ENCODE results near the gene PPP1R12C.
"Not testable (repeated sequence)": the region's sequence is repeated elsewhere in the genome, so short reads cannot be mapped to it uniquely, and the experiment has no call there.

PPP1R12C gene

DNA sequence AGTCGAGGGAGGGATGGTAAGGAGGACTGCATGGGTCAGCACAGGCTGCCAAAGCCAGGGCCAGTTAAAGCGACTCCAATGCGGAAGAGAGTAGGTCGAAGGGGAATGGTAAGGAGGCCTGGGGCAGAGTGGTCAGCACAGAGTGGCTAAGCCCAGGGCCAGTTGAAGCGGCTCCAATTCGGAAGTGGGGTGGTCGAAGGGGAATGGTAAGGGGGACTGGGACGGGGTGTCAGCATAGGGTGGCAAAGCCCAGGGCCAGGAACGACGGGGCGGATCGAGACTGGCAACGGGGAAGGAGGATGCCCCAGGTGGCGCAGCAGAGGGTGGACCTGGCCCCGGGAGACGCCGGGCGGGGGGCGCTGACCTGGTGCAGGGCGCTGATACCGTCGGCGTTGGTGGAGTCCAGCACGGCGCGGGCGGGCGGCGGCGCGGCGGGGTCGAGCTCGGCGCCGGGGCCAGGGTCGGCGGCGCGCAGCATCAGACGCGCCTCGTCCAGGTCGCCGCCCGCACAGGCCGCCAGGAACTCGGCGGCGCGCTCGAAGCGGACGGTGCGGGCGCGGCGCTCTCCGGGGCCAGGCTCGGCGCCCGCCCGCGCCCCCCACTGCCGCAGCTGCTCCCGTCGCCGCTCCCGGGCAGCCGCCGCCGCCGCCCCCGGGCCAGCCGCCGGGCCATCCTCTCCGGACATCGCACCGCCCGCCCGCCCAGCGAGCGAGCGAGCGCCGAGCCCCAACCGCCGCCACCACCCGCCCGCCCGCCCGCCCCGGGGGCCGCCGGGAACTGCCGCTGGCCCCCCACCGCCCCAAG, at the start of gene PPP1R12C:
Gene PPP1R12C (minus strand): TSS at position 779 of the 804 bp plus-strand sequence. CDS start 94 bp downstream, at position 685.
- no peak for DNase-seq
- in situ Hi-C loops (cut with MboI; ENCODE audit: low pct_unique_long_range_greater_than_20kb, low sequenced_read_pairs): no loop called here

DNA sequence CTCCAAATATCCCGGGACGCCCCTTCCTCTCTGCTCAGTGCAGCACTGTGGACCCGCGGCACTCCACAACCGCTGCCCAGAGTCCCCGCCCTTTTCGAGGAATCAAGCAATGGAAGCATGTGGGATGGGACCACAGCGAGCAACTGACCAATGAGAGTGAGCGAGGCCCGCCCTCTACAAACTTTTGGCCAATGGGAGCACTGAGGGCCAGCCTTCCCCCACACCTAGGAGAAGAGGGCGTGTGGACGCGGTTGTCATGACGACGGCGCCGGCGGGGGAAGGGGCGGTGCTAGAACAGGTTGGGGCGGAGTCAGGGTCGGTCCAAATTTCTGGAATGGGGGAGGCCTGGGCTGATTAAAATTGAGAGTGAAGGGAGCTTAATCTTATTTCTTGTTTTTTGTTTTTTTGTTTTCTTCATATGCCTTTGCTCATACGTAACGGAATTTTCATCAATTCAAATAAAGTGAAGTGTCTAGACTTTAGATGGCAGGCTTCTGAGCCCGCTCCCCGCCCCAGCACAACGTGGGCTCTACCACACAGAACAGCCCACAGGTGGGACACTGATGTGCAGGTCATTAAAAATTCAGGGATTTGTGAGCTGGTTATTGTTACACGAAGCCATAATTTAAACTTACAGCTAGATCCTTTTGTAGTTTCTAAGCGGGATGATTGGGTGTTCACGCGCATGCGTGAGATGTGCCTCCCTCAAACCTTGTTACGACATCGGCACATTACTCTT, 49.3 kb upstream of the PPP1R12C start, which contains the start of gene DNAAF3:
Gene DNAAF3 (minus strand): TSS at position 84 of the 739 bp plus-strand sequence. CDS start 200 bp downstream, outside the sequence.
- peak; percentile 98 for DNase-seq
- in situ Hi-C loops (cut with MboI; ENCODE audit: low pct_unique_long_range_greater_than_20kb, low sequenced_read_pairs): no loop called here

DNA sequence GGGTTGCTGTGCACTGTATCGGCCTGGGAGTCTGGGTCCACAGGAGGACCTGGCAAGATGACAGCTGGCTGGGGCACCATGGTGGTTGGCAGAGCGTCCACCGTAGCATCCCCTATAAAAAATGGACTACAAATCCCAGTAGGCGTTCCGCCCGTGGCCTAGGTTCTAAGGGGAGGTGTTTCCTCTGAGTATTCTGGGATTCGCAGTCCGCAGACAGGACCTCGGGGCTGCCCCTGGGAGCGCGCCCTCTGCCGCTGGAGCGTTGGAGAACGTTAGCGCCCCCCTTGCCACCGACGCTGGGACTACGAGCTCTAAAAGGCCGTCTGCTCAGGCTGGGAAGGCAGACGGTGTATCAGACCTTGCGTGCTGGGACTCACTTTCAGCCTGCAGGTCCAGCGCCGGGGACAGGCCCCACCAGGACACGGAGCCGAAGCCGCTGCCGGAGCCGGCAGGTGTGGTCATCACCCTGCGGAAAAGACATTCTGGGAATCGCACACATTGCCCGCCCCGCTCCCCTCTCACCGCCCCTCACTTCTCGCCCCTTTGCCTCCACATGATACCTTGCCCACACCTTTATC, 48.6 kb upstream of the PPP1R12C start:
- in situ Hi-C loops (cut with MboI; ENCODE audit: low pct_unique_long_range_greater_than_20kb, low sequenced_read_pairs): no loop called here
- DNase-seq: peak; percentile 88

DNA sequence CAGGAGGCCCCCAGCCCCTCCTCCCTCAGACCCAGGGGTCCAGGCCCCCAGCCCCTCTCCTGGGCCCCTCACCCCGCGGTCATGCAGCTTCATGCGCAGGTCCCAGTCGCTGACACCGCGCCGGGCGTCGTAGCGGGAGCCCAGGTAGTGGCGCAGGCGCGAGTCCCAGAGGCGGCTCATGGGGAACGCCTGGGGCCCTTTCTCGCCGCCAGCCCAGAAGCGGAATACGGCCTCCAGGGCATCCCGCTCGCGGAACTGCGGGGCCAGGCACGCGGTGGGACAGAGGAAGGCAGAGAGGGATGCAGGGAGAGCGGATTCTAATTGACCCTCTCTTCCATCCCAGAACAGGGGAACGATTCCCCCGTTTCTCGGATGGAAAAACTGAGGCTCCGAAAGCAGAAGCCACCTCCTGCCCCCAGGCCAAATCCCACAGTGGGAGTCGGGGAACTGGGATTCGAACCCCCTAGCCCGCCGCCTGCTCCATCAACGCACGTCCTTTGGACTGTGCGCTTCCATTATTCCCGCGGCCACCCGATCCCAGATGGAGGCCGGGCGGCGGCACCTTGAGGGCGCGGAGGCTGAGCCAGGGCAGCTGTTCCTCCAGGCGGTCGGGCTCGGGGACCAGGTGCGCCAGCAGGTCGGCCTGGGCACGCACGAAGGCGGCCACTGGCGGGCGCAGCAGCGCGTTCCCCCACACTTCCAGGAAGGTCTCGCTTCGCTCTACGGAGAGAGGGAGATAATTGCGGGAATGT, 44.3 kb upstream of the PPP1R12C start:
- DNase-seq: no peak
- in situ Hi-C loops (cut with MboI; ENCODE audit: low pct_unique_long_range_greater_than_20kb, low sequenced_read_pairs): no loop called here

DNA sequence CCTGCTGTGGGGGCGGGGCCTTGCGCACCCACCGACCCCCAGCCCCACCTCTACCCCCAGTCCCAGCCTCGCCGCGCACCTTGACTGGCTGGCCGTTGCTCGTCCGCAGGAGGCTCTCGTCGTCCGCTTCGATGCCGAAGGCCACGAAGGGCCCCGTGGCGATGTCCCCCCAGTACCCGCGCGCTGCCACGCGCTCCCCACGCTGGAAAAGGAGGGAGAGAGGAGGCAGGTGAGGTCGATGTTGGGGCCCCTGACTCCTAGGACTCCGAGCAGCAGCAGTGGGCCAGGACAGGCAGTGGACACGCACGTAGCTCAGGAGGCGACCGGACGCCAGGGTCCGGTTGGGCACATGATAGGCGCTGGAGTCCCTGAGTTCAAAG, 43.5 kb upstream of the PPP1R12C start:
- no peak for DNase-seq
- in situ Hi-C loops (cut with MboI; ENCODE audit: low pct_unique_long_range_greater_than_20kb, low sequenced_read_pairs): no loop called here

DNA sequence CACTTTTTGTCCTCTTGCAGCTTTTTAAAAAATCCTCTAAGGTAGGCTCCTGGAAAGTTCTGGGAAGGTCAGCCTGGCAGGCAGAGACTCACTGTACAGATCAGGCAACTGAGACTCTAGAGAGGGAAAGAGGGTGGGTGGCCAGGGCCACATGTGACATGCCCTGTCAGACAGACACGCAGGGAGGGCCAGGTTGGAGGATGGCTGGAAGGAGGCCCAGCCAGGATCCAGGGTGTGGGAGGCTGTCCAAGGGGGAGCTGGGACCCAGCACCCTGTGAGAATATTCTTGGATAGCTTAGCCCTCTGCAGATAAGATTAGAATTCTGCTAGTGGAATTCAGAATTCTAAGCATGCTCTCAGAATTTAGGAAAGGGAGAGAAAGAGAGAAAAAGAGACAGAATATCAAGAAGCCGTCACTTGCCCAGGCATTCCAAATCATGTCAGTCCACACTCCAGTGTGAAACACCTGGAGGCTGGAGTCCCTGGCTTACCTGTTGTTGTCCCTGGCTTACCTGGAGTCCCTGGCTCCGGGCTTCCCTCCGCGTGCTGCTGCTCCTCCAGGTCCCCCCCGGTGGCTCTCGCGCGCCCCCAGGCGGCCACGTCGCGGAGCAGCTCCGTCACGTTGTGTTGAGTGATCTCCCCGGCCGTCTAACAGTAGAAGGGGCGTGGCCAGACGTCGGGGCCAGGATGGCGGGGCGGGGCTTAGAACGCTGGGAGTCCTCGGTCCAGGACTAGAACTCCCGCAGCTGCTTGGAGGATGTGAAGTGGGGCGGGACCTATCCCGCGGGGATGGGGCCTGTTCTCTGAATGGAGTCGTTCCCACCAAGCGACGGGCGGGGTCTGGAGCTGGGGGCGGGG, 42.9 kb upstream of the PPP1R12C start:
- in situ Hi-C loops (cut with MboI; ENCODE audit: low pct_unique_long_range_greater_than_20kb, low sequenced_read_pairs): no loop called here
- DNase-seq: peak; percentile 95

DNA sequence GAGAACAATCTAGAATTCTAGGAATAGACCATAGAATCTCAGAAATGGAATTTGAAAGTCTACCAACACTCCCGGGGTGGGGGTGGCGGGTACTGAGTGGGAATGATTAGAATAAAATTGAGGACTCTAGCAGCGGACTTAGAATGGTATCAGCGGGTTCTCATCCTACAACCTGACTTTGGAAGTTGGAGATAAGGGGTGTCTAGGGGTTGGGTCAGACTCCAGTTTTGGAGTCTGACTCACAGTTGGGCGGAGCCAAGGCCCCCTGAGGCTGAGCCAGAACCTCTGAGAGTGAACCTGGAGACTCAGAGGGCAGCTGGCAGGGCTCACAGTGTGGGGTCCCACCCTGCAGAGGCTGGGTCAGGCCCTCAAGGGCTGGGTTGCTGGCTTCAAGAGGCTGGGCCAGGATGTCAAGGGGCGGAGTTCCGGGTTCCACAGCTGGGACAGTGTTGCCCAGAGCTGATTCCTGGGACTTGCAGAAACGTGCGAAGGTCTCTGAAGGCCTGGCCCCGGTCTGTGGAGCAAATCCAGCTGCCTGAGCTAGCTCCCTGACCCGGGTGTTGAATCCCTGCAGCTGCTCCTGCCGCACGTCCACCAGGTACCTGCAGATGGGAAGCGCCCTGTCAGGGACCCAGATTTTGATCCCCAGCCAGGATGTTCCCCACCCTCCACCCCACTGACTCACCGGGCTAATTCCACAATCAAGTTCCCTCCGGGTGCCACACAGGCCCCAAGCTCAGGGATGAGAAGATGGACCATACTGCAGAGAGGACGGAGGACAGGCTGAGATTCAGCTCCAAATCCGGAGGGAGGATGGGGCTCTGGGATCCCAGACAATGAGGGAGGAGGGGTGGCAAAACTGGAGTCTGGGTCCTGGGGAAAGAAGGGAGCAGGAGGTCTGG, 41.7 kb upstream of the PPP1R12C start:
- DNase-seq: no peak
- in situ Hi-C loops (cut with MboI; ENCODE audit: low pct_unique_long_range_greater_than_20kb, low sequenced_read_pairs): no loop called here

DNA sequence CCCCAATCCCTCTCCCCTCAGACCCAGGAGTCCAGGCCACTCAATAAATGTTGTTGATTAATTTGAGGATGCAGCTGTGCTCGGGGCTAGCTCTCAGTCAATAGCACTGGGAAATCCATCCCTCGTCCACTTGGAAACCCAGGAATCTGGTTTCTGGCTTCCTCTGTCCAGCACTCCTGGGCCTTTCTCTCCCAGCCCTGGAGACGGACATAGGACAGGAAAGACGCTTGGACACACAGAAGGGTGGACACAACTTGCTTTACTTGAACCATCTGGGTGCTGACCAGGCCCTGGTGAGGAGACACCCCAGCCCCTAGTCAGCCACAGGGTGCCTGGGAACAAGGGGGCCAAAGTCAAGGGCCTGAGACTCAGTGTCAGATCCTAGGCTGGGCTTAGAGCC, 41.0 kb upstream of the PPP1R12C start:
- DNase-seq: no peak
- in situ Hi-C loops (cut with MboI; ENCODE audit: low pct_unique_long_range_greater_than_20kb, low sequenced_read_pairs): no loop called here

DNA sequence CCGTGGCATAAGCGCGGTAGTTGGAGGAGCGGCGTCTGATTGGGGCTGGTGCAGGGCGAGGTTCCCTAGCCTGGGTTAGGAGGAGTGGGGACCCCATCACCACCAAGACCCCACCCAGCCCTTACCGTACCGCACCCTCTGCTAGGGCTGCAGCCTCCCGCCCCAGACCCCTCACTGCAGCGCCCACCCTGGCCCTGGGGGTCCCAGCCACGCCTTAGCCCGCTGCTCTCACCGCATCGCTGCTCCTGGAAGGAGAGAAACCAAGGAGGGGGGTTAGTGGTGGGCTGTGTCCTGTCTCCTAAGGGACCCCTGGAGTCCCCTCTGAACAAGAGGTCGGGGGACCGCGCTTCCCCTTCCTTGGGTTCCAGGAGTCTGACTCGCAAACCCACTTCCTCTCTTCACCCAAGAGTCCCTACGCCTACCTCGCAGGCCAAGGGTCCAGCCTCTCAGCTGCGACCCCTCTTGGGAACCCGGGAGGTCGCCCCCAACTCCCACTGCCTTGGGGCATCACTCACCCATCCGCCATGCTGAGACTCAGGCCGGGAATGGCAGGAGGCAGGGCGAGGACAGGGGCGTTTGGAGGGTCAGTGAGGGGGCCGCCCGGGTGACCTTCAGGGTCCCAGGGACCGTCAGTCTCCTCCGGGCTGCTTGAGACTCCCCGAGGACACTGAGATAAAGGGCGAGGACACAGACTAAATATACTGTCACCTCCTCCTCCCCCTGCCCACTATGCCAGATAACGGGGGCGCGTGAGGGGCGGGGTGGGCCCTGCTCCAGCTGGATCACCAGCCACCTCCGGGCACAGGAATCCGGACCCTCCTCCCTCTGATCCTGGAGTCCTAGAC, 39.8 kb upstream of the PPP1R12C start, which contains the start of gene TNNI3:
Gene TNNI3 (minus strand): TSS at position 669 of the 845 bp plus-strand sequence. CDS start 143 bp downstream, at position 526.
- in situ Hi-C loops (cut with MboI; ENCODE audit: low pct_unique_long_range_greater_than_20kb, low sequenced_read_pairs): no loop called here
- DNase-seq: no peak

DNA sequence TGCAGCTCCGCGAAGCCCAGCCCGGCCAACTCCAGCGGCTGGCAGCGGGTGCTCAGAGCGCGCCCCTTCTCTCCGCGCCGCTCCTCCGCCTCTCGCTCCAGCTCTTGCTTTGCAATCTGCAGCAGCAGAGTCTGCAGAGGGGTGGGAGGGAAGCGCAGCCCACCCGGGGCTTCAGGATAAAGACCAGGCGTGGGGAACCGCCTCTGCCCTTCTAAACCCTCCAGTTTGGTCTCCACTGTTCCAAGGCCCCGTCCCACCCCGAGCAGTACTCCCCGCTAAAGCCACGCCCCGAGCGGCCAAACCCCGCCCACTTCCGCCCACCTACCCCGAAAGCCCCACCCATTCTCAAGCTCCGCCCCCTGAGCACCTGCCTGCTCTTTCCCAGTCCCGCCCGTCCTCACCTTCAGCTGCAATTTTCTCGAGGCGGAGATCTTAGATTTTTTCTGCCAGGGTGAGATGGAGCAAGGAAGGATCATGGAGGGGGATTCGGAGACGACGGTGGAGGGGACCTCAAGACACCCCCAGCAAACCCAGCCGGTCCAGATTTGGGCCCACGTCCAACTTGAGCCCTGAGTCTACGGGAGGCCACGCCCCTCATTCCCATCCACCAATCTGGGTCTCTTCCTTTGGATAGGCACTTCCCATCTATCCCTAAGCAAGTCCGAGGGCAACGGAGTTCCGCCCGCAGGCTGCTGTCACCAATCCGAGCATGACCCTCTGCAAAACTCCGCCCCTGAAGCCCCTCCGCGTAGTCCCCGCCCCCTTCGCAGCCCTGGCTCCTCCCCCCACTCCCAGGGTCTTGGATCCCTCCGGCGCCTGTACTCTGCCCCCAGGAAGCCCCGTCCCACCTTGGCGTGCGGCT, 39.0 kb upstream of the PPP1R12C start:
- in situ Hi-C loops (cut with MboI; ENCODE audit: low pct_unique_long_range_greater_than_20kb, low sequenced_read_pairs): no loop called here
- no peak for DNase-seq

DNA sequence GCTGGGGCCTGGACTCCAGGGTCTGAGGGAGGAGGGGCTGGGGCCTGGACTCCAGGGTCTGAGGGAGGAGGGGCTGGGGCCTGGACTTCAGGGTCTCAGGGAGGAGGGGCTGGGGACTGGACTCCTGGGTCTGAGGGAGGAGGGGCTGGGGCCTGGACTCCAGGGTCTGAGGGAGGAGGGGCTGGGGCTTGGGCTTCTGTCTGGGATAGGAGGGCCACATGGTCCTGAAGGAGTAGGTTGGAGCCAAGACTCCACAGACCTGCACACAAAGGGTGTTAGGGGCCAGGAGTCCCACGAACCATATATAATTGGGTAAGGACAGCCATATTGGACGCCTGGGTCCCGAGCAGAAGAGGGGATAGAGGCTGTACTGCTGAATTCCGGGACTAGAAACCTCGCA, 38.3 kb upstream of the PPP1R12C start:
- in situ Hi-C loops (cut with MboI; ENCODE audit: low pct_unique_long_range_greater_than_20kb, low sequenced_read_pairs); DNase-seq: not testable (repeated sequence)

DNA sequence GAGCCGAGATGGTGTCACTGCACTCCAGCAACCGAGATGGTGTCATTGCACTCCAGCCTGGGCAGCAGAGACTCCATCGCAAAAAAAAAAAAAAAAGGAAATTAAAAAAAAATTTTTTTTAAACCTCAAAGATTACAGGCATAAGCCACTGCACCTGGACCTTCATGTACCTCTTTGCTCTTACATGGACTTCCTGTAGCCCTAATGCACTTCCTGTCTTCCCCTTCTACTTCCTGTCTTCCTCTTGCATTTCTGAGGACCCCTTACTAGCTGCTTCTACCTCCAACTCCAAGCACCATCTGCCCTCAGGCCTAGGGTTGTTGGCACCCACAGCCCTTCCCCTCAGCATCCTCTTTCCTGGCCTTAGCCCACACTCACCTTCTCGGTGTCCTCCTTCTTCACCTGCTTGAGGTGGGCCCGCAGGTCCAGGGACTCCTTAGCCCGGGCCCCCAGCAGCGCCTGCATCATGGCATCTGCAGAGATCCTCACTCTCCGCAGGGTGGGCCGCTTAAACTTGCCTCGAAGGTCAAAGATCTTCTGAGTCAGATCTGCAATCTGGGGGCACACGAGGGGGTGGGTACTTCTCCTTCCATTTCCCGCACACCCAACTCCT, 36.3 kb upstream of the PPP1R12C start:
- DNase-seq: no peak
- in situ Hi-C loops (cut with MboI; ENCODE audit: low pct_unique_long_range_greater_than_20kb, low sequenced_read_pairs): no loop called here

DNA sequence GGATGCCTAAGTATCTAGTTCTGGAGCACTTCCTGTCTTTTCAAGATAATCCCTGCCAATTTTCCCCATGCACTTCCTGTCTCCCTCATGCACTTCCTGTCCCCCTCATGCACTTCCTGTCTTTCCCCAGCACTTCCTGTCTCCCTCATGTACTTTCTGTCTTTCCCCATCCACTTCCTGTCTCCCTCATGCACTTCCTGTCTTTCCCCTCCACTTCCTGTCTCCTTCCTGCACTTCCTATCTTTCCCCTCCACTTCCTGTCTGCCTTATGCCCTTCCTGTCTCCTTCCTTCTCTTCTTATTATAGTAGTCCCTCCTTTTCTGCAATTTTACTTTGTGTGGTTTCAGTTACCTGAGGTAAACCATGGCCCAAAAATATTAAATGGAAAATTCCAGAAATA, 34.6 kb upstream of the PPP1R12C start:
- no peak for DNase-seq
- in situ Hi-C loops (cut with MboI; ENCODE audit: low pct_unique_long_range_greater_than_20kb, low sequenced_read_pairs): no loop called here

DNA sequence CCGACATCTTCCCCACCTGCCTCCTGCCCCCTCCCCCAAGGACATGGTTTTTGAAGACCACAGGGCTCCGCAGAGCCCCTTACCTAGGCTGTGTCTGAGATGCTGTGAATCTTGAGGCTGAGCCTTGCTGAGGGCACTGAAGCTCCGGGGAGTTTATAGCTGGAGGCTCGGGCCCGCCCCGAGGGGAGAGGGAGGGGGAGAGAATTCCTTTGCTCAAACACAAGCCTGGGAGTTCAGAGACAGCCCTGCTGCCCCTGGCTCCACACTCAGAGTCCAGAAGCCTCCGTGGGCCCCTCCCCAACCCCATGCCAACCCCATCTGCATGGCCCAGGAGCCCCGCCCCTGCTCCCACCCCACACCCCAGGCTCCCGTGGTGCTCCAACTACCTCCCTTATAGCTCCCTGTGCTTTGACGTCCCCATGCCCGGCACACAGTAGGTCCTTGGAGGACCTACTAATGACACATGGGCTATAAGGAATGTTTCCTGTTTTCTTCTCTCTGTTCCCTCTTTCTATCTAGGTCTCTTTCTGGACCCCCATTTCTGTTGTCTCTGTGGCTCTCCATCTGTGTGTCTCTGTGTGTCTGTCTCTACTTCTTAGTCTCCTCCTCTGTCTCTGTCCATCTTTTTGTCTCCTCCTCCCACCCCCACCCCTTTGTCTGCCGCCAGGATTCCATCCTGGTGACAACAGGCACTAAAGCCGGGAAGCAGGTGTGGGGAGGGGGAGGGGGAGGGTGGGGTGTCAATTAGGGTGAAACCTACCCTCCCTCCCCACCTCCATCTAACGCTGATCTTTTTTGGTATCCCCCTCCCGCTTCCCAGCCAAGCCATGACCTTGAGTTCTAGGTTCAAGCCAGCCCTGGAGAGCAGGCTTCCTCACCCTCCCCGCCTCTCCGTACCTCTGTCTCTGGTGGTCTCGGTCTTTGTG, 31.9 kb upstream of the PPP1R12C start, which contains the start of gene TNNT1:
Gene TNNT1 (minus strand): TSS at position 129 of the 926 bp plus-strand sequence. CDS start 2,049 bp downstream, outside the sequence.
- in situ Hi-C loops (cut with MboI; ENCODE audit: low pct_unique_long_range_greater_than_20kb, low sequenced_read_pairs): no loop called here

More for the DNA sequence above, 31.9 kb upstream of the PPP1R12C start, which contains the start of gene TNNT1:
- DNase-seq: no peak
